ENCODE results near the gene SECTM1.

The SECTM1 gene

GRCh38 chr17:82318169-82318498 lies 15.4 kb downstream of the SECTM1 start:
- TF ChIP-seq FOXM1 (IDR thresholded peaks at IDR 0.05; ENCODE audit: borderline replicate concordance, low read depth) (no peak), TEAD4 (IDR thresholded peaks at IDR 0.05) (no peak), ZBTB7A (IDR thresholded peaks at IDR 0.05; ENCODE audit: low read depth) (no peak)

- TF ChIP-seq, protein P1, sequence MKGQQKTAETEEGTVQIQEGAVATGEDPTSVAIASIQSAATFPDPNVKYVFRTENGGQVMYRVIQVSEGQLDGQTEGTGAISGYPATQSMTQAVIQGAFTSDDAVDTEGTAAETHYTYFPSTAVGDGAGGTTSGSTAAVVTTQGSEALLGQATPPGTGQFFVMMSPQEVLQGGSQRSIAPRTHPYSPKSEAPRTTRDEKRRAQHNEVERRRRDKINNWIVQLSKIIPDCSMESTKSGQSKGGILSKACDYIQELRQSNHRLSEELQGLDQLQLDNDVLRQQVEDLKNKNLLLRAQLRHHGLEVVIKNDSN (IDR thresholded peaks at IDR 0.05): no peak
- no peak for TF ChIP-seq EP300 (IDR thresholded peaks at IDR 0.05; ENCODE audit: borderline replicate concordance)
- TF ChIP-seq TCF12 (IDR thresholded peaks at IDR 0.05; ENCODE audit: low read depth): no peak
- TF ChIP-seq MAX (IDR thresholded peaks at IDR 0.05): no peak
- no peak for TF ChIP-seq YY1 (IDR thresholded peaks at IDR 0.05; ENCODE audit: low read depth)
- TF ChIP-seq TEAD4 (IDR thresholded peaks at IDR 0.05): no peak
- TF ChIP-seq FOXM1 (IDR thresholded peaks at IDR 0.05; ENCODE audit: borderline replicate concordance, low read depth): no peak
- no peak for TF ChIP-seq CEBPB (IDR thresholded peaks at IDR 0.05)
These were observed 16.0 kb downstream of the SECTM1 start, which contains the start of gene CD7 for GRCh38 chr17:82317394-82318168. Gene CD7, minus strand, starts transcription at chr17:82317608. Its CDS starts 113 bp downstream, at chr17:82317495.

GRCh38 chr17:82316651-82317393 lies 16.7 kb downstream of the SECTM1 start:
- no peak for TF ChIP-seq TAF1 (IDR thresholded peaks at IDR 0.05; ENCODE audit: low read depth)
- no peak for TF ChIP-seq YY1 (IDR thresholded peaks at IDR 0.05; ENCODE audit: low read depth)
- TF ChIP-seq FOXM1 (IDR thresholded peaks at IDR 0.05; ENCODE audit: borderline replicate concordance, low read depth): no peak
- TF ChIP-seq NFIC (IDR thresholded peaks at IDR 0.05): no peak

GRCh38 chr17:82315703-82316358 lies 17.7 kb downstream of the SECTM1 start:
- TF ChIP-seq EP300 (IDR thresholded peaks at IDR 0.05; ENCODE audit: borderline replicate concordance) (no peak), EGR1 (IDR thresholded peaks at IDR 0.05) (no peak), CREB1 (IDR thresholded peaks at IDR 0.05; ENCODE audit: low read depth) (no peak), NFIC (IDR thresholded peaks at IDR 0.05) (no peak)
- TF ChIP-seq, protein P2, sequence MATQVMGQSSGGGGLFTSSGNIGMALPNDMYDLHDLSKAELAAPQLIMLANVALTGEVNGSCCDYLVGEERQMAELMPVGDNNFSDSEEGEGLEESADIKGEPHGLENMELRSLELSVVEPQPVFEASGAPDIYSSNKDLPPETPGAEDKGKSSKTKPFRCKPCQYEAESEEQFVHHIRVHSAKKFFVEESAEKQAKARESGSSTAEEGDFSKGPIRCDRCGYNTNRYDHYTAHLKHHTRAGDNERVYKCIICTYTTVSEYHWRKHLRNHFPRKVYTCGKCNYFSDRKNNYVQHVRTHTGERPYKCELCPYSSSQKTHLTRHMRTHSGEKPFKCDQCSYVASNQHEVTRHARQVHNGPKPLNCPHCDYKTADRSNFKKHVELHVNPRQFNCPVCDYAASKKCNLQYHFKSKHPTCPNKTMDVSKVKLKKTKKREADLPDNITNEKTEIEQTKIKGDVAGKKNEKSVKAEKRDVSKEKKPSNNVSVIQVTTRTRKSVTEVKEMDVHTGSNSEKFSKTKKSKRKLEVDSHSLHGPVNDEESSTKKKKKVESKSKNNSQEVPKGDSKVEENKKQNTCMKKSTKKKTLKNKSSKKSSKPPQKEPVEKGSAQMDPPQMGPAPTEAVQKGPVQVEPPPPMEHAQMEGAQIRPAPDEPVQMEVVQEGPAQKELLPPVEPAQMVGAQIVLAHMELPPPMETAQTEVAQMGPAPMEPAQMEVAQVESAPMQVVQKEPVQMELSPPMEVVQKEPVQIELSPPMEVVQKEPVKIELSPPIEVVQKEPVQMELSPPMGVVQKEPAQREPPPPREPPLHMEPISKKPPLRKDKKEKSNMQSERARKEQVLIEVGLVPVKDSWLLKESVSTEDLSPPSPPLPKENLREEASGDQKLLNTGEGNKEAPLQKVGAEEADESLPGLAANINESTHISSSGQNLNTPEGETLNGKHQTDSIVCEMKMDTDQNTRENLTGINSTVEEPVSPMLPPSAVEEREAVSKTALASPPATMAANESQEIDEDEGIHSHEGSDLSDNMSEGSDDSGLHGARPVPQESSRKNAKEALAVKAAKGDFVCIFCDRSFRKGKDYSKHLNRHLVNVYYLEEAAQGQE (IDR thresholded peaks at IDR 0.05; ENCODE audit: low read depth): no peak

- no peak for TF ChIP-seq CEBPB (IDR thresholded peaks at IDR 0.05)
- TF ChIP-seq, protein P2 (IDR thresholded peaks at IDR 0.05; ENCODE audit: low read depth): no peak
- no peak for TF ChIP-seq NFIC (IDR thresholded peaks at IDR 0.05)
- TF ChIP-seq ZBTB7A (IDR thresholded peaks at IDR 0.05; ENCODE audit: low read depth): no peak
- TF ChIP-seq TCF12 (IDR thresholded peaks at IDR 0.05; ENCODE audit: low read depth): no peak
- TF ChIP-seq TEAD4 (IDR thresholded peaks at IDR 0.05): no peak
- TF ChIP-seq, protein P1 (IDR thresholded peaks at IDR 0.05): no peak
- no peak for TF ChIP-seq TAF1 (IDR thresholded peaks at IDR 0.05; ENCODE audit: low read depth)
- no peak for TF ChIP-seq EGR1 (IDR thresholded peaks at IDR 0.05)
- no peak for TF ChIP-seq MAX (IDR thresholded peaks at IDR 0.05)
- no peak for TF ChIP-seq FOXM1 (IDR thresholded peaks at IDR 0.05; ENCODE audit: borderline replicate concordance, low read depth)
- no peak for TF ChIP-seq YY1 (IDR thresholded peaks at IDR 0.05; ENCODE audit: low read depth)
- no peak for TF ChIP-seq RAD21 (IDR thresholded peaks at IDR 0.05; ENCODE audit: low read depth)
- TF ChIP-seq EP300 (IDR thresholded peaks at IDR 0.05; ENCODE audit: borderline replicate concordance): no peak
- no peak for TF ChIP-seq CREB1 (IDR thresholded peaks at IDR 0.05; ENCODE audit: low read depth)
These were observed 18.6 kb downstream of the SECTM1 start for GRCh38 chr17:82314727-82315605.
